ACC112 (cell line): ENCODE data around the gene METTL1.

Experiments used
- H2AFZ ChIP-seq: fragments of 200-600 bp; sonication (generic); one replicate; pipeline ENCODE4 v1.6.0; 2017; ENCODE audit warnings: antibody characterized with exemption, low read length; ENCODE audit not compliant: unreplicated experiment
- H3K27ac ChIP-seq: fragments of 200-600 bp; sonication (generic); 2 replicates; pipeline ENCODE4 v1.5.1; 2014; ENCODE audit warnings: low read depth, mild to moderate bottlenecking, antibody characterized with exemption, low read length, moderate library complexity
- H3K27me3 ChIP-seq: fragments of 200-600 bp; sonication (generic); 2 replicates; pipeline ENCODE4 v1.6.1; 2014; ENCODE audit warnings: mild to moderate bottlenecking, antibody characterized with exemption, low read length, moderate library complexity, mixed read lengths; ENCODE audit not compliant: insufficient read depth
- H3K36me3 ChIP-seq: fragments of 200-600 bp; sonication (generic); 2 replicates; pipeline ENCODE4 v1.6.1; 2016; ENCODE audit warnings: mild to moderate bottlenecking, antibody characterized with exemption, low read length, moderate library complexity, mixed read lengths; ENCODE audit not compliant: insufficient read depth
- H3K4me1 ChIP-seq: fragments of 200-600 bp; sonication (generic); one replicate; pipeline ENCODE4 v1.6.1; 2016; ENCODE audit warnings: low read length, mixed read lengths; ENCODE audit not compliant: insufficient read depth, unreplicated experiment, control insufficient read depth
- H3K4me3 ChIP-seq: fragments of 200-600 bp; sonication (generic); 2 replicates; pipeline ENCODE4 v1.5.1; 2014; ENCODE audit warnings: mild to moderate bottlenecking, low read depth, low read length
- H3K79me2 ChIP-seq: fragments of 200-600 bp; sonication (generic); one replicate; pipeline ENCODE4 v1.6.0; 2016; ENCODE audit warnings: low read length; ENCODE audit not compliant: control insufficient read depth, unreplicated experiment, insufficient read depth

The METTL1 gene

DNA sequence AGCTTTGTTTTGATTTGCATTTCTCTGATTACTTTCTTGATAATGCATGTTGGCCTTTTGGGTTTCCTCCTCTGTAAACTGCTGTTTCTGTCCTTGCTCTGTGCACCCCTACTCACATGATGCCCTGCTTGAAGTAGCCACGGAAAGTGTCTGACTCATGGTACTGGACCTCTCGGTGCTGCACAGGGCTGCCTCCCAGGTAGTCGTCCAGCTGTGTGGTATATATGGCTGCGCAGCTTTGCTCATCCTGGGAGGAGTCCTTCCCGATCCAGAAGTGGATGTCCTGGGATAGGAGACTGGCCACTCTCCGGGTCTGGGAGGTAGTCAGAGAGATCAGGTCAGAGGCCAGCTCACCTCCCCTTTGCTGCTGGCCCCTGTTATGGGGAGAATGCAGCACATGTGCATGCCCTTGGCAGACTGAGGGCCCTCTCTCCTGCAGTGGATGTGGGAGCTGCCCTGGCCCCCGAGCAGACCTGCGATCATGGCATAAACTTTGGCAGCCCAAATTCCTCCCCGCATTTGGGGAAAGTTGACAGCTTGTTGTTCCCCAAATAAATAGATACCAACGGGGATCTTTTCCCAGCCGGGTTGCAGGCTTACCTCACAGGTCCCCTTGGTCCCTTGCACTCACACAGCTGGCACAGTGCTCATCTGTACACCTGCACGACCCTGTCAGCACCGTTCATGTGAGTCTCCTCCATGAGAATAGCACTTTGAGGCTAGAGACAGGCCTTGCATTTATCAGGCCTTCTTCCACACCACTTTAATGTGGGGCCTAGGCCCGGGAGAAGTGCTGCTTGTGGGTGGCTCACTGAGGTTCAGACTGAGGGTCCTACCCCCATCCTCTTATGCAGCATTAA lies 41.4 kb upstream of the METTL1 start:
- no peaks in the 10 kb centered on the region; the same call in 1 of the 2 replicates for H3K36me3 ChIP-seq
- no peaks in the 10 kb centered on the region for H3K27me3 ChIP-seq
- H2AFZ ChIP-seq = no peak overlapping the region
- peaks cover 9% of the 10 kb centered on the region for H3K4me1 ChIP-seq
- no peak overlapping the region for H3K4me3 ChIP-seq
- no peak overlapping the region for H3K27ac ChIP-seq
- H3K79me2 ChIP-seq = no peaks in the 10 kb centered on the region

DNA sequence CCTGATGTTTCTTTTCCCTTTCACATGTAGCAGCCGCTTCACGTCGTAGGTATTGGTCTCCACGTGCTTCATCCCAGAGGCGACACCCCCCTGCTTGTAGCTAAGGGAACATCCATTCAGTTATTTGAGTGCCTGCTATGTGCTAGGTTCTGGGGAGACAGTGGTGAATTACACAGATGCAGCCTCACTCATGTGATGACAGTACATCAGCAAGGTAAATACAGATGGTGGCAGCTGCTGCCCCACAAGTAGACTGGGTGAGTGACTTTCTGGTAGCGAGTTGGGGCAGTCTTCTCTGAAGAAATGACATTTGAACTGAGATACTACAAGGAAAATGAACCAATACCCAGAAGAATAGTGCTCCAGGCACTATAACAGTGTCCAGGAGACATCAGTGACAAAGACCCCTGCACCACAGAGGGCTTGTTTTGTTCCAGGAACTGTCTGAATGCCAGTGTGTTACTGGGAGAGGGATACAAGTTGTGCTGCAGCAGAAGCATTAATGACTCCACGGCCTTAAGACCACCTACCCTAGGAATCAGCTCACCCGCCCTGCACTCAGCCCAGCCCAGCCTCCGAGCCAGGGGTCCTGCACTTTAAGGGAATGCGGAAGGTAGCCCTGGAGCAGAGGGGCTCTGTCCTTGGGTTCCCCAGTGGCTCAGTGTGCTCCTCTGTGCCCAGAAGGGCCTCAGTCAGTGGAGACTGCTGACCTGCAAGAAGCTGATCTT lies 39.3 kb upstream of the METTL1 start:
- Histone ChIP-seq H3K36me3 (no peaks in the 10 kb centered on the region; the same call in 1 of the 2 replicates), H3K79me2 (no peaks in the 10 kb centered on the region), H3K27ac (no peak overlapping the region), H3K27me3 (no peaks in the 10 kb centered on the region), H2AFZ (no peak overlapping the region), H3K4me3 (no peak overlapping the region), H3K4me1 (peaks cover 6% of the 10 kb centered on the region)

DNA sequence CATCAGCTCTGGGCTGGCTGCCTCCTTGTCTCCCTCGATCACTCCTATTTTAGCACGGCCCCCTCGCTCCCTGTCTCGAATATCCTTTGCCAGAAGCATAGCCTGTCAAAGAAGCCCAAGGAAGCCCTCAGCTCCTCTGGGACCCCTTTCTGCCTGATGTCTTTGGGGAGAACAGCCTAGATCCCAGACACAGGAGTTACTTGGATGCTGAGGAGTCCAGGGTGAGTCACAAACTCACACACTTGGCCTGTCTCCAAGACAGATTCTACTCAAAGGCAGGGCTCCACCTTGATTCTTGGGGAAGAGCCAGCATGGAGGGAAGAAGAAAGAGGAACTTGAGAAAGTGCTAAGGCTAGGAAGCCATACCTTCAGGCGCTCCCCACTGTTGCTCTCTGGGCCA lies 38.5 kb upstream of the METTL1 start:
- Histone ChIP-seq H3K27me3 (no peaks in the 10 kb centered on the region), H3K79me2 (no peaks in the 10 kb centered on the region), H2AFZ (no peak overlapping the region), H3K4me3 (no peak overlapping the region), H3K36me3 (no peaks in the 10 kb centered on the region; the same call in 1 of the 2 replicates), H3K27ac (no peak overlapping the region), H3K4me1 (peaks cover 6% of the 10 kb centered on the region)

DNA sequence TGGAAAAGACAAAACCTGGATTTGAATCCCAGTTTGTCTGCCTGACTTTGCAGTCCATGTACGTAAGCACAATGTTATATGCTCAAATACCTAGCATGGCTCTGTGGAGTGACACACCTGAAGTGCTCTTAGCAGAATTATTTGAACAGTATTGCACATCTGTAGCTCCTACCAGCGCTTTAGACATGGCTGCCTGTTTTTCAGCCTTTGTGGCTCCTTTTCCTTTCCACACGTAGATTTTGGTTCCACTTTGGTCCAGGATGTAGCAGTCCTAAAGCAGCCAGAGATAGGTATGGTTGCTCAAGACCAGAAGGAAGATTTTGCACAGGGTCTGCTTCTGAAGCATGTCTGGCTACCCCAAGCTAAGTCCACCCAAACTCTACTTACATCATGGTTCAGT lies 37.5 kb upstream of the METTL1 start:
- Histone ChIP-seq H3K27ac (no peak overlapping the region), H3K4me1 (peaks cover 2% of the 10 kb centered on the region), H2AFZ (no peak overlapping the region), H3K79me2 (no peaks in the 10 kb centered on the region), H3K27me3 (no peaks in the 10 kb centered on the region), H3K36me3 (no peaks in the 10 kb centered on the region; the same call in 1 of the 2 replicates), H3K4me3 (no peak overlapping the region)

DNA sequence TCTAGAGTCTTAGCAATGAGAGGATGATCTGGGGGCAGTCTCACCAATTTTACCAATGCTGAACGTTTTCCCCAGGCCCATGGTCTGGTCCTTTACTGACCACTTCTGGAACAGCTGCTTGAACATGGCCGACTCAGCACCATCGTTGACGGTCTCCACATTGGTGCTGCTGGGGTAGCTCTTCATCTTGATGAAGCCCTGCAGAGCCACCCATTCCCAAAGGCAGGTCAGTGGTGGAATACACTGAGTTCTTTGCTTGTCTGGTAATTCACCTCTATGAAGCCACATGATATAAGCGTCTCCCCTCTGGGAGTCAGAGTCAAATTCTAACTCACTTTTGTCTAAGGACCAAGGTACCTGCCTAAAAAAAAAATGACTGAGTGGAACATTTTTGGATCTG lies 36.4 kb upstream of the METTL1 start:
- Histone ChIP-seq H3K27me3 (no peaks in the 10 kb centered on the region), H3K79me2 (no peaks in the 10 kb centered on the region), H2AFZ (no peak overlapping the region), H3K36me3 (no peaks in the 10 kb centered on the region; the same call in 1 of the 2 replicates), H3K4me3 (no peak overlapping the region), H3K27ac (no peak overlapping the region), H3K4me1 (peaks cover 3% of the 10 kb centered on the region)

DNA sequence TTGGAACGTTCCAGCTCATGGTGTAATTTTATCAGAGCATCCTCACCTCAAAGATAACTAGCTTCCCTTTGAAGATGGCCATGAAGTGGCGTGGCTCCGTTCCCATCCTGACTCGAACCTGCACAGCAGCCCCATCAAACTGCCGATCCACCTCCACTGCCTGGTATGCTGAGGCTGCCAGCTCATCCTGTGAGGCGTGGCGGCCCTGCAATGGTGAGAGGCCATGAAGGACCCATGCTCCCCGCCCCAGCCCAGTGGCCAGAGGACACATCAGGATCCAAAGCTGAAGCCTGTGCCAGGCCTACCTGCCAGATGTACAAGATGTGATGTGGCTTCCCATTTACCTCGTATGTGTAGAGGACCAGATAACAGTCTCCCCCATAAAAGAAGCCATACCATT lies 35.4 kb upstream of the METTL1 start:
- Histone ChIP-seq H3K27ac (no peak overlapping the region), H3K27me3 (no peaks in the 10 kb centered on the region), H3K79me2 (no peaks in the 10 kb centered on the region), H2AFZ (no peak overlapping the region), H3K4me3 (no peak overlapping the region), H3K4me1 (peaks cover 3% of the 10 kb centered on the region), H3K36me3 (no peaks in the 10 kb centered on the region; the same call in 1 of the 2 replicates)

DNA sequence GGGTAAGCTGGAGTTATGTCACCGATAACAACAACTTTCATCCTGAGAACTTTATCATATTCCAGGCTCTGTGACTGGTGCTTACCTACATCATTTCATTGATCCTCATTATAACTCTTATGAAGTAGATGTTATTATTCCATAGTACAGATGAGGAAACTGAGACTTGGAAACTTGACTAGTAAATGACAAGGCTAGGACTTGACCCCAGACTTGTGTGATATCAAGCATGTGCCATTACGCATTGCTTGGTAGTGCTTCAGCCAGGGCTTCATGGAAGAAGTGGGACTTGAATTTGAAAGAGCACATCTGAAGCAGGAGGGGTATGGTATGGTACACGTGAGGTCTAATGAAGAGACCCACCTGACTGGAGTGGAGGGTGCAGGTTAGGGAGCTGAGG lies 34.8 kb upstream of the METTL1 start:
- Histone ChIP-seq H2AFZ (no peak overlapping the region), H3K27me3 (no peaks in the 10 kb centered on the region), H3K4me1 (peaks cover 3% of the 10 kb centered on the region), H3K79me2 (no peaks in the 10 kb centered on the region), H3K36me3 (no peaks in the 10 kb centered on the region; the same call in 1 of the 2 replicates), H3K27ac (no peak overlapping the region), H3K4me3 (no peak overlapping the region)

DNA sequence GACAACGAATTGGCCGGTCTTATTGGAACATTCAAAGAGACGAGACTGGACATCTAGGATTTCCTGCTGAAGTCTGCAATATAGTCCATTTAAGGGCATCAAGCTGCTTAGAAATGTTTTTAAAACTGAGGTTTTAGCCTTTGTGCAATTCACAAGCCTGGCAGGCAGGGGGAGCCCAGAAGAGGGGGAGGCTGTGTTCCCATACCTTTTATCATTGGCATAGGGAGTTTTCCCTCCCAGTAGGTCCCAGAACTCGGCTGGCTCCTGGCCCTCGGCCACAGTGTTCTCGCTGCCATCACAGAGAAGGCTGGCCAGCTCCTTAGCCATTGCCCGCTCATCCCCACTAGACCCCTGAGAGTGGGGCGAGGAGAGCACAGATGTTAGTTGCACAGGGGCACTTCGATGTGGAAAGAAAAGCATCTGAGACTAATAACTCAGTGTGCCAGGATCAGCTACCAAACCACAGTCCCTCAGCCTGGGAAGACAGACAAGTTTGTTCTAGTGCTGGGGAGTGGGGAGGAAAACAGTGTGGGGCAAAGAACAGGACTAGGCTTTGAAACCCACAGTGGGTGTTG lies 31.5 kb upstream of the METTL1 start:
- no peak overlapping the region for H2AFZ ChIP-seq
- H3K36me3 ChIP-seq = 0 out of 2 replicates have a peak, but pooled peaks cover 5% of the 10 kb centered on the region
- no peak overlapping the region for H3K27ac ChIP-seq

DNA sequence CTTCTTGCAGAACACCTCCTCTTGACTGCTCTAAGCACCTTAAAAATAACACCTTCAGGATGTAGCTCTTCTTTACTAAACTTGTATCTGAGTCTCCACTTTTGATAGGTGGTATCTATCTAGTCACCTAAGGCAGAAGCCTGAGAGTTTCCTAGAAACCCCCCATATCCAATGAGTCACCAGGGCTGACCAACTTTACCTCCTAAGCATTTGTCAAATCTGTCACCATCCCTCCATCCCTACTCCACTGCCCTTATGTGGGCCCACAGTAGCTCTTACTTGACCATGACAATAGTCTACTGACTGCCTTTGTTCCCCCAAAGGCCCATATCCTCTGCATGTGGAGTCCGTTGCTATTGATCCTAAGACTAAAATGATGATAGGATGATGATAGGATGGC lies 30.7 kb upstream of the METTL1 start:
- H3K36me3 ChIP-seq = 0 out of 2 replicates have a peak, but pooled peaks cover 6% of the 10 kb centered on the region
- H3K79me2 ChIP-seq = no peaks in the 10 kb centered on the region

More for the DNA sequence above, 31.5 kb upstream of the METTL1 start:
- no peak overlapping the region for H3K4me3 ChIP-seq
- H3K4me1 ChIP-seq = peaks cover 3% of the 10 kb centered on the region
- no peaks in the 10 kb centered on the region for H3K27me3 ChIP-seq
- H3K79me2 ChIP-seq = no peaks in the 10 kb centered on the region

DNA sequence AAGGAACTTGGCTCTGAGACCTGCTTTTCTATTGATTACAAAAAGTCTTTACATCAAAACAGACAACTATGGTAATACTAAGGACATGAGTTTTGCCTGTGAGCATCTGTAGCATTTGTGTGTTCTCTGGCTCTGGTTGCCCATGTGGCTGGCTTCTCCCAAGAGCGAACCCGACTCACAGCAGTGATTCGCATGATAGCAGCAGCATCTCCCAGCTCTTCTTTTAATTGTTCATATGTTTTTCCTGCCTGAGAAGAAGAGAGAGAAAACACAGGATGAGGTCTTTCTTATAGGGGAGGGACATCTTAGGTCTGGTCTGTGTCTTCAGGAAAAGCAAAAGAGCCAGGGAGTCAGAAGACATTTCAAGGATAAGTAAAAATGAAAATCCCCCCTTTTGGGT lies 29.1 kb upstream of the METTL1 start:
- Histone ChIP-seq H3K4me1 (peaks cover 3% of the 10 kb centered on the region), H2AFZ (no peak overlapping the region), H3K36me3 (peaks cover 16% of the 10 kb centered on the region; the same call in 1 of the 2 replicates), H3K4me3 (no peak overlapping the region), H3K27ac (no peak overlapping the region), H3K79me2 (no peaks in the 10 kb centered on the region), H3K27me3 (no peaks in the 10 kb centered on the region)

More for the DNA sequence above, 30.7 kb upstream of the METTL1 start:
- no peak overlapping the region for H3K4me3 ChIP-seq
- H3K27ac ChIP-seq = no peak overlapping the region
- H3K27me3 ChIP-seq = no peaks in the 10 kb centered on the region
- H2AFZ ChIP-seq = no peak overlapping the region
- peaks cover 3% of the 10 kb centered on the region for H3K4me1 ChIP-seq
